HCT116 (cell line): ENCODE data around the gene ZNFX1. TPM values are rescaled to one million over a fixed set of nuclear protein-coding genes. Genes with fewer than 3 reads are reported as not detected.

Experiments used
- ATAC-seq: fragments of 200-7000 bp; cut with Tn5 transposase; 2 replicates; pipeline ENCODE4 v1.9.1; 2020; ENCODE audit warnings: mild to moderate bottlenecking, moderate library complexity
- BruUV-seq: library from RNA; stranded (reverse); fragments of 400-500 nt; replicated peaks from 2 replicates; lab custom pipeline; 2021; lab: Mats Ljungman, UMichigan
- CTCF ChIA-PET: fragments of 300-600 bp; sonication (Branson Sonifier 250); formaldehyde crosslinking; loops from one replicate; lab custom pipeline; 2021; ENCODE audit warnings: antibody characterized with exemption; lab: Charles Lee
- POLR2A ChIA-PET: fragments of 300-600, 350-600 bp; sonication (Branson Sonifier 250); formaldehyde crosslinking; loops from one replicate; lab custom pipeline; 2021; ENCODE audit warnings: antibody characterized with exemption; lab: Charles Lee
- RAD21 ChIA-PET, 2 experiments: fragments of 300-600 bp; sonication (Branson Sonifier 250); formaldehyde crosslinking; loops; one replicate each; lab custom pipeline; 2023; ENCODE audit warnings: low total read pairs in 2 of 2; ENCODE audit not compliant: uncharacterized antibody in 2 of 2, unreplicated experiment in 2 of 2, low non-redundant PET in 1 of 2; lab: Charles Lee
- DNase-seq: peaks from one replicate; pipeline ENCODE4 v3.0.0-alpha.2; 2010; ENCODE audit warnings: low read depth, low spot score
- H2AFZ ChIP-seq: fragments of 200-600 bp; shearing (Covaris generic), sonication (generic); 2 replicates; pipeline ENCODE4 v1.6.1; 2017; ENCODE audit warnings: low read depth, mixed run types, mixed read lengths, antibody characterized with exemption, low read length; ENCODE audit not compliant: poor library complexity, severe bottlenecking
- H3K27ac ChIP-seq: 2 replicates; pipeline ENCODE4 v1.5.1; 2012; ENCODE audit warnings: low read depth, low read length
- H3K27me3 ChIP-seq: fragments of 200-600 bp; sonication (generic); 2 replicates; pipeline ENCODE4 v1.6.1; 2016; ENCODE audit warnings: mixed run types, low read length, mixed read lengths; ENCODE audit not compliant: insufficient read depth
- H3K36me3 ChIP-seq, 2 experiments: fragments of 200-500 bp in 1 of 2; fragments of 200-600 bp in 1 of 2; sonication (Bioruptor generic) in 1 of 2; sonication (generic) in 1 of 2; 2 replicates each; pipeline versions ENCODE4 v1.5.1 to v1.6.1; 2014 to 2016; ENCODE audit warnings: low read length in 2 of 2, inconsistent platforms in 1 of 2, mixed read lengths in 1 of 2, mixed run types in 1 of 2; ENCODE audit not compliant: insufficient read depth in 2 of 2, control insufficient read depth in 1 of 2
- H3K4me1 ChIP-seq, 2 experiments: fragments of 200-600 bp in 1 of 2; sonication (generic) in 1 of 2; 2 replicates each; pipeline versions ENCODE4 v1.5.1 to v1.6.1; 2012 to 2017; ENCODE audit warnings: low read length in 2 of 2, inconsistent platforms in 1 of 2, mild to moderate bottlenecking in 1 of 2, mixed read lengths in 1 of 2, mixed run types in 1 of 2, moderate library complexity in 1 of 2; ENCODE audit not compliant: insufficient read depth in 2 of 2, control insufficient read depth in 1 of 2
- H3K4me2 ChIP-seq: fragments of 200-600 bp; sonication (generic); 2 replicates; pipeline ENCODE4 v1.6.1; 2017; ENCODE audit warnings: mixed run types, low read length, mixed read lengths
- H3K4me3 ChIP-seq, 2 experiments: fragments of 200-600 bp in 1 of 2; sonication (generic) in 1 of 2; replicated peaks in 1 of 2; 2 replicates each; pipeline ENCODE4 v1.5.1; 2011 to 2016; ENCODE audit warnings: low read length in 2 of 2, control low read depth in 1 of 2, low read depth in 1 of 2, mild to moderate bottlenecking in 1 of 2, mixed read lengths in 1 of 2, mixed run types in 1 of 2
- H3K79me2 ChIP-seq: fragments of 200-600 bp; sonication (generic); 2 replicates; pipeline ENCODE4 v1.6.1; 2017; ENCODE audit warnings: mild to moderate bottlenecking, mixed run types, low read length, moderate library complexity, mixed read lengths; ENCODE audit not compliant: insufficient read depth
- H3K9ac ChIP-seq: fragments of 200-600 bp; sonication (generic); 2 replicates; pipeline ENCODE4 v1.6.1; 2016; ENCODE audit warnings: low read length, mixed read lengths
- H3K9me2 ChIP-seq: fragments of 200-600 bp; sonication (generic), shearing (Covaris generic); 2 replicates; pipeline ENCODE4 v1.6.1; 2017; ENCODE audit warnings: mixed run types, mild to moderate bottlenecking, moderate library complexity; ENCODE audit not compliant: insufficient read depth
- H3K9me3 ChIP-seq, 2 experiments: fragments of 200-500 bp in 1 of 2; fragments of 200-600 bp in 1 of 2; sonication (Bioruptor generic) in 1 of 2; sonication (generic) in 1 of 2; 2 replicates each; pipeline ENCODE4 v1.6.1; 2014 to 2017; ENCODE audit warnings: low read length in 2 of 2, mixed read lengths in 2 of 2, inconsistent platforms in 1 of 2, low read depth in 1 of 2, mild to moderate bottlenecking in 1 of 2, mixed run types in 1 of 2, moderate library complexity in 1 of 2; ENCODE audit not compliant: control insufficient read depth in 1 of 2, insufficient read depth in 1 of 2
- H4K20me1 ChIP-seq: fragments of 200-600 bp; sonication (generic), shearing (Covaris generic); 2 replicates; pipeline ENCODE4 v1.6.1; 2017; ENCODE audit warnings: mixed run types, mild to moderate bottlenecking, moderate library complexity; ENCODE audit not compliant: insufficient read depth
- CBX3 ChIP-seq: IDR thresholded peaks from 2 replicates; pipeline ENCODE4 v1.6.1; 2012; ENCODE audit warnings: low read depth
- CTCF ChIP-seq, 3 experiments: fragments of 200-600 bp in 1 of 3; sonication (generic) in 1 of 3; IDR thresholded peaks in 2 of 3; conservative IDR thresholded peaks in 1 of 3; 2 replicates each; pipeline ENCODE4 v1.5.1; 2012 to 2017; ENCODE audit warnings: low read depth in 2 of 3, low read length in 2 of 3, antibody characterized with exemption in 1 of 3, borderline replicate concordance in 1 of 3, control low read depth in 1 of 3, mild to moderate bottlenecking in 1 of 3, mixed read lengths in 1 of 3, mixed run types in 1 of 3, moderate library complexity in 1 of 3; ENCODE audit not compliant: insufficient read depth in 1 of 3
- EGR1 ChIP-seq: IDR thresholded peaks from 2 replicates; pipeline ENCODE4 v1.6.1; 2012; ENCODE audit warnings: low read depth
- ELF1 ChIP-seq: IDR thresholded peaks from 2 replicates; pipeline ENCODE4 v1.6.1; 2012; ENCODE audit warnings: low read depth, borderline replicate concordance
- EZH2 ChIP-seq: fragments of 200-600 bp; sonication (generic); IDR thresholded peaks from 2 replicates; pipeline ENCODE4 v1.6.1; 2017; ENCODE audit warnings: antibody characterized with exemption, mixed run types
- EZH2phosphoT487 ChIP-seq: fragments of 200-600 bp; IDR thresholded peaks from 2 replicates; pipeline ENCODE4 v1.6.1; 2018; ENCODE audit warnings: antibody characterized with exemption, borderline replicate concordance
- JUND ChIP-seq: IDR thresholded peaks from 2 replicates; pipeline ENCODE4 v1.6.1; 2012
- RAD21 ChIP-seq: IDR thresholded peaks from 2 replicates; pipeline ENCODE4 v1.6.1; 2012; ENCODE audit warnings: low read depth, mild to moderate bottlenecking
- SP1 ChIP-seq: IDR thresholded peaks from 2 replicates; pipeline ENCODE4 v1.6.1; 2012; ENCODE audit warnings: low read depth
- TCF7L2 ChIP-seq: IDR thresholded peaks from 2 replicates; pipeline ENCODE4 v1.7.0; 2011; ENCODE audit warnings: borderline replicate concordance, inconsistent platforms; ENCODE audit not compliant: insufficient read depth, insufficient read length; ENCODE audit errors: extremely low read depth
- YY1 ChIP-seq: IDR thresholded peaks from 2 replicates; pipeline ENCODE4 v1.6.1; 2011; ENCODE audit warnings: low read length, low read depth, moderate library complexity, mild to moderate bottlenecking; ENCODE audit not compliant: insufficient replicate concordance; ENCODE audit errors: extremely low read depth
- ZBTB33 ChIP-seq: IDR thresholded peaks from 2 replicates; pipeline ENCODE4 v1.6.1; 2011; ENCODE audit warnings: mild to moderate bottlenecking, low read length, moderate library complexity; ENCODE audit not compliant: insufficient replicate concordance; ENCODE audit errors: extremely low read depth
- ZNF274 ChIP-seq: fragments of 200-500 bp; sonication (Bioruptor generic); IDR thresholded peaks from 2 replicates; pipeline ENCODE4 v1.6.1; 2014; ENCODE audit warnings: mild to moderate bottlenecking, low read depth, low read length, inconsistent platforms
- intact Hi-C: fragments of 100-400 bp; cut with micrococcal nuclease; formaldehyde crosslinking; loops from 2 replicates; pipeline ENCODE4 v1.10.0; 2022
- total RNA-seq: library from RNA; stranded (reverse); gene quantifications from one replicate; pipeline ENCODE4 v1.2.1, GENCODE V29; 2021; ENCODE audit not compliant: unreplicated experiment

Gene ZNFX1
- total RNA-seq, 1 experiment from 2014 or later, result 24.1 TPM

- no peak overlapping the region for H2AFZ ChIP-seq
- ChIA-PET POLR2A (no interaction called here), CTCF (no interaction called here), RAD21 (interaction anchor here in 1 of 2 experiments (0.7 kb wide), 1 partner anchor 18 kb away, joined by 4 read pairs; no protein-coding TSS in a partner anchor)
- no peaks in the 10 kb centered on the region for H3K9me3 ChIP-seq
- ATAC-seq (no peak), DNase-seq (no peak)
- H3K36me3 ChIP-seq, result peaks cover 58 to 59% of the 10 kb centered on the region in 2 experiments
- no peak overlapping the region for H3K27ac ChIP-seq
- BruUV-seq, result no TSS peak
- H3K9ac ChIP-seq, result no peak overlapping the region
- H3K4me3 ChIP-seq, result no peak overlapping the region
- TF ChIP-seq ZNF274 (no peak), SP1 (no peak), TCF7L2 (no peak), CTCF (IDR thresholded peaks at IDR 0.05 in 2 of 3, conservative IDR thresholded peaks at IDR 0.05 in 1 of 3; ENCODE audit: borderline replicate concordance in 1 of 3, insufficient read depth in 1 of 3, low read depth in 2 of 3, low read length in 2 of 3) (no peak), JUND (no peak)
- no peaks in the 10 kb centered on the region for H3K4me1 ChIP-seq
- H4K20me1 ChIP-seq, result no peaks in the 10 kb centered on the region
- intact Hi-C loops, result no loop called here
- no peaks in the 10 kb centered on the region for H3K27me3 ChIP-seq
- H3K9me2 ChIP-seq, result no peaks in the 10 kb centered on the region
- no peak overlapping the region for H3K4me2 ChIP-seq
- 0 out of 2 replicates have a peak, but pooled peaks cover 3% of the 10 kb centered on the region for H3K79me2 ChIP-seq
These were observed 44.6 kb downstream of the ZNFX1 start for GRCh38 chr20:49233226-49233625.

DNA sequence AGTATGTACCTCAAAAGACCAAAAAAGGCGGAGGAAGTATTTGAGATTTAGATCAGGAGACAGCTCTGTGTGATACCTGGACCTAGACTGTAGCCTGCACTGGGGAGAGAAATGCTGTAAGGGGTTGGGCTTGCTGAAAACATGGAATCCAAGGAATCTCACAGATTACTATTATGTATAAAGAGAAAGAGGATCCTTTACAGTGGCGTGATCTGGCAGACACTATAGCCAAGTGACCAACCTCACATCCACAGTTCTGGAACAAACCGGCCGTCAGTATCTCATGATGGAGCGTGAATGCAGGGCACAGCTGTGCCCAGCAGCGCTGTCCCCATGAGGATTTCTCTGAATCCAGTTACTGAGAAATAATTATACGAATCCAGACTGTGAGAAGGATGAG, 46.4 kb downstream of the ZNFX1 start:
- CTCF ChIA-PET, result interaction anchor here (0.9 kb wide), 1 partner anchor 14 kb away, joined by 3 read pairs; no protein-coding TSS in a partner anchor
- Histone ChIP-seq H3K9me2 (no peaks in the 10 kb centered on the region), H3K4me3 (no peak overlapping the region), H3K27me3 (no peaks in the 10 kb centered on the region), H4K20me1 (no peaks in the 10 kb centered on the region), H3K9me3 (no peaks in the 10 kb centered on the region), H3K36me3 (peaks cover 48 to 53% of the 10 kb centered on the region in 2 experiments), H3K27ac (no peak overlapping the region), H3K4me1 (no peaks in the 10 kb centered on the region), H3K4me2 (no peak overlapping the region), H2AFZ (no peak overlapping the region), H3K9ac (no peak overlapping the region), H3K79me2 (0 out of 2 replicates have a peak, but pooled peaks cover 3% of the 10 kb centered on the region)
- ATAC-seq (no peak), DNase-seq (no peak)
- intact Hi-C loops, result no loop called here
- no TSS peak for BruUV-seq
- POLR2A ChIA-PET, result no interaction called here
- RAD21 ChIA-PET, result no interaction called here
- TF ChIP-seq YY1 (no peak), EZH2 (no peak), EZH2phosphoT487 (no peak), ZBTB33 (no peak), RAD21 (no peak), CBX3 (no peak), SP1 (no peak), ELF1 (no peak), CTCF (IDR thresholded peaks at IDR 0.05 in 2 of 3, conservative IDR thresholded peaks at IDR 0.05 in 1 of 3; ENCODE audit: borderline replicate concordance in 1 of 3, insufficient read depth in 1 of 3, low read depth in 2 of 3, low read length in 2 of 3) (no peak), TCF7L2 (no peak), EGR1 (no peak)
